HFF-Myc (cell line): Measurements from ENCODE around the gene TMEM82.

Experiments used
- DNase-seq: peaks from one replicate; pipeline ENCODE4 v3.0.0-alpha.2; 2011; ENCODE audit warnings: low read depth; ENCODE audit errors: extremely low read depth
- H3K4me3 ChIP-seq: replicated peaks from 2 replicates; pipeline ENCODE4 v1.5.1; 2011; ENCODE audit warnings: low read depth, mild to moderate bottlenecking, control low read depth, low read length
- CTCF ChIP-seq: IDR thresholded peaks from 2 replicates; pipeline ENCODE4 v1.5.1; 2012; ENCODE audit warnings: mild to moderate bottlenecking, low read depth, low read length, control low read depth; ENCODE audit errors: missing control alignments

The TMEM82 gene

GRCh38 chr1:15760520-15761211 is 18.4 kb downstream of the TMEM82 start:
- peak; percentile 25 for DNase-seq
- TF ChIP-seq CTCF = no peak
- peak overlapping the region; percentile 35 for H3K4me3 ChIP-seq

- DNase-seq = no peak
- peak overlapping the region; percentile 35 for H3K4me3 ChIP-seq
- TF ChIP-seq CTCF = no peak
Measured at GRCh38 chr1:15761366-15762128, 19.2 kb downstream of the TMEM82 start.

- H3K4me3 ChIP-seq = no peak overlapping the region
- no peak for TF ChIP-seq CTCF
- no peak for DNase-seq
Measured at GRCh38 chr1:15762546-15762945, 20.2 kb downstream of the TMEM82 start.

GRCh38 chr1:15764269-15764764 is 22.0 kb downstream of the TMEM82 start:
- no peak for DNase-seq
- no peak overlapping the region for H3K4me3 ChIP-seq
- no peak for TF ChIP-seq CTCF

GRCh38 chr1:15764890-15765289 is 22.6 kb downstream of the TMEM82 start:
- H3K4me3 ChIP-seq = no peak overlapping the region
- no peak for DNase-seq
- no peak for TF ChIP-seq CTCF

- H3K4me3 ChIP-seq = no peak overlapping the region
- DNase-seq = no peak
- no peak for TF ChIP-seq CTCF
Measured at GRCh38 chr1:15765495-15766194, 23.3 kb downstream of the TMEM82 start.
